AG10803 (cell line): ENCODE measurements around the gene CYB561D2.
A peak's percentile ranks its signal among the peaks of the same experiment; 100 is the strongest.

Experiments
- DNase-seq: peaks from one replicate; pipeline ENCODE4 v3.0.0; 2010; ENCODE audit warnings: low read depth
- H3K4me3 ChIP-seq: 2 replicates; pipeline ENCODE4 v1.5.1; 2011; ENCODE audit warnings: mild to moderate bottlenecking, low read length, control low read depth
- TF ChIP-seq, protein P1 (sequence below): conservative IDR thresholded peaks from 2 replicates; pipeline ENCODE4 v1.5.1; 2011; ENCODE audit warnings: mild to moderate bottlenecking, low read length, control low read depth, inconsistent platforms

The CYB561D2 gene

DNA sequence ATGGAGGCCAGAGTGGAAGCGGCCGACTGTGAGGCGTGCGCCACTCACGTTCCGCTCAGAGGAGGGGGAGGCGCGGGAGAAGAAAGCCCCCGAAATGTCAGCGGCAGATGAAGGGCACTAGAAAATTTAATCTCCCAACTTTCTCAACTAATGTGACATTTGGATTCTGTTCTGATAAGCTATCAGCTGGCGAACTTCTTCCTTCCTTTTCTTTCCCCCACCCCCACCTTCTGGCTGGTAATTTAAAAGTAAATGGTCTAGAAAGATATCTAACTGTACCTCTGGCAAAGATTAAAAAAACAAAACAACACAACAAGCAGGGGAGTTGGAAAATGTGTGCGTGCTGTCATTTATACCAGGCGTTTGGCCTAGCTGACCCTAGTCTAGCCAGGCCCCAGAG lies 35.1 kb downstream of the CYB561D2 start:
- H3K4me3 ChIP-seq = no peak overlapping the region
- no peak for DNase-seq

DNA sequence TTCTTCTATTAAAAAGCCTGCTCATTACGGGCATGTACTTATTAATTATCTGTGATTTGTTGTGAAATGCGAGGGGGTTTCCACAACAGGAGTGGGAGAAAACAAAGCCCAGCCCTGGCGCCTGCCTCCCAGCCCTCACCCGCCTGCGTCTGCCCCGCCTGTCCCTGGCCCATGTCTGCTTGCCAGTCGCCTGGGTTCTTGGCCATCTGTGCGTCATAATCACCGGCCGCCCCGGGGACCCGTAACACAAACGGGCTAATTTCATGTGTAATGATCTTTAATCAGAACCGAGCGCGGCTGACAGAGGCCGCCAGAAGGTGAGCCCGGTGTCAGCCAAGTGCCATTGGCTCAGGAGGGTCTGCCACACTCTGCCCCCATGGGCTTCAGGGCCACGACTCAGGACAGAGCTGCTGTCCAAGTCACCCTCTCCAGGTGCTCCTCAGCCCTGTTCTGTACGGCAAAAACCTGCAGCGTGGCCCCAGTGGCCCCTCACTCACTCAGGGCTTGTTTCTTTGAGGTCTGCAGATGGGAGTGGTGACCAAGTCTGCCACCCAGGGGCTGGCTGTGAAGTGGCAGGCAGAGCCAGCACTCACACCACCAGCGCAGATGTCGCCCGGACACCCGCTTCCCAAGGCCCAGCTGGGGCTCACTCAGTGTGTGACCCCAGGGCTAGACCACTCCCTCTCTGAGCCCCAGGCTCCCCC lies 37.5 kb downstream of the CYB561D2 start:
- TF ChIP-seq, protein P1, sequence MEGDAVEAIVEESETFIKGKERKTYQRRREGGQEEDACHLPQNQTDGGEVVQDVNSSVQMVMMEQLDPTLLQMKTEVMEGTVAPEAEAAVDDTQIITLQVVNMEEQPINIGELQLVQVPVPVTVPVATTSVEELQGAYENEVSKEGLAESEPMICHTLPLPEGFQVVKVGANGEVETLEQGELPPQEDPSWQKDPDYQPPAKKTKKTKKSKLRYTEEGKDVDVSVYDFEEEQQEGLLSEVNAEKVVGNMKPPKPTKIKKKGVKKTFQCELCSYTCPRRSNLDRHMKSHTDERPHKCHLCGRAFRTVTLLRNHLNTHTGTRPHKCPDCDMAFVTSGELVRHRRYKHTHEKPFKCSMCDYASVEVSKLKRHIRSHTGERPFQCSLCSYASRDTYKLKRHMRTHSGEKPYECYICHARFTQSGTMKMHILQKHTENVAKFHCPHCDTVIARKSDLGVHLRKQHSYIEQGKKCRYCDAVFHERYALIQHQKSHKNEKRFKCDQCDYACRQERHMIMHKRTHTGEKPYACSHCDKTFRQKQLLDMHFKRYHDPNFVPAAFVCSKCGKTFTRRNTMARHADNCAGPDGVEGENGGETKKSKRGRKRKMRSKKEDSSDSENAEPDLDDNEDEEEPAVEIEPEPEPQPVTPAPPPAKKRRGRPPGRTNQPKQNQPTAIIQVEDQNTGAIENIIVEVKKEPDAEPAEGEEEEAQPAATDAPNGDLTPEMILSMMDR = peak; percentile 38
- H3K4me3 ChIP-seq = no peak overlapping the region
- no peak for DNase-seq

More for the DNA sequence above, 35.1 kb downstream of the CYB561D2 start:
- TF ChIP-seq, protein P1 = no peak

- no peak overlapping the region for H3K4me3 ChIP-seq
- DNase-seq = peak; percentile 11
- TF ChIP-seq, protein P1 = no peak
Measured at GRCh38 chr3:50388720-50389413, 38.2 kb downstream of the CYB561D2 start.

- TF ChIP-seq, protein P1 = no peak
- H3K4me3 ChIP-seq = no peak overlapping the region
- no peak for DNase-seq
Measured at GRCh38 chr3:50389414-50389767, 38.7 kb downstream of the CYB561D2 start.

DNA sequence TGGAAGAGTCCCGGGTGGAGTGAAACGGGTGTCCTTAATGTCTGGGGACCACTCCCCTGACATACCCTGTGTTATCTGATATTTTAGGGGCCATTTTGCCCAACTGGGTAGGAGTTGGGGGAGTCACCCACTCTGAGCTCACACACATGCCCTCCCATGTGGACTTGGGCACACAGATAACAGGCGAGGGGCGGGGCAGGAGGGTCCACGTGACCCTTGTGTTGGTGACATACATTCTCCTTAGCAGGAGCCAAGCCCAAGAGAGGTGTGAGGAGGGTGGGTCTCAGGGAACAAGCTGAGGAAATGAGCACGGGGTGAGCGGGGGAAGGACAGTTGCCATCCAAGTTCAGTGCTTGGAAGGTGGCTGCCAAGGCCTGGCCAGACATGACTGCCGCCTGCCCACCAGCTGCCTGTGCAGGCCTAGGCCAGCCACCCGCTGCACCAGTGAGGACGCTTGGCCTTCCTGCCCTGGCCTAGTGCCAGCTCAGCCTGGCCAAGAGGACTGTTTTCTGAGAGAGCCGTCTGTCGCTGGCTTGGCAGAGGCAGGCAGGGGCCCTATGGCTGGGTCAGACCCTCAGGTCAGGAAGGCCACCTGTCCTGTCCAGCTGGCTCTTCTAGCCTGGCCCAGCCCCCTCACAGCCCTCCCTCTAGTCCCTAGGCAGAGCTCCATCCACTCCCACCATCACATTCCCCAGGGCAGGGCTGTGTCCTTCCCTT lies 40.0 kb downstream of the CYB561D2 start:
- DNase-seq = no peak
- TF ChIP-seq, protein P1 = no peak
- no peak overlapping the region for H3K4me3 ChIP-seq

DNA sequence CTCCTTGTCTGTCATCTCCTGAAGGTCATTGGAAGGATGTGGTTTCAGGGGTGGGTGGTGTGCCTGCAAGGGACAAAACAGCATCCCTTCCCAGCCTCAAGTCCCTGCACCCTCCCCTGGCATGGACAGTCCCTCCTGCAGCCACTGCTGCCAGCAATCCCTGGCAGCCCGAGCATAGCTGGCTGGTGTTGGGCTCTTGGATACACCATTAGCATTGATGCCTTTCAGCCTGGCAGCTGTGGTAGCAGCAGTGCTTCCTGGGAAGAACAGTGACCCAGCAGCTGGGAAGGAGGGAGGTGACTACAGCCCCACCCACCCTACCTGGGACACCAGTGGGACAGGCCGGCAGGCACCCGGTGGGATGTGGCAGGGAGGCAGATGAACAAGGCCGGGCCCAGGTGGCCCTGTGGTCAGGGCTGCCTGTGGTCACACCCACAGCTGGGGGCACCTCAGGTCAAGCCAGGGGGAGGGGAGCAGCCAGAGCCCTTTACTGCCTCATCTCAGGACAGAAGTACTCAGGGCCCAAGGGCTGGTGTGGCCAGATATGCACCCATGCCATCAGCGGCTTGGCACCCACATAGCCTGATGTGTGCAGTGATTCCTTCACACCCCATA lies 41.5 kb downstream of the CYB561D2 start:
- TF ChIP-seq, protein P1 = no peak

More for the DNA sequence above, 41.5 kb downstream of the CYB561D2 start:
- no peak for DNase-seq
- H3K4me3 ChIP-seq = no peak overlapping the region
